ENCODE data around the gene EPC2. TPM values are rescaled to one million over a fixed set of nuclear protein-coding genes. Genes with fewer than 3 reads are reported as not detected.

EPC2 gene
- total and polyA plus RNA-seq, 2 experiments from 2014 or later, result 6.3 to 27.0 TPM

DNA sequence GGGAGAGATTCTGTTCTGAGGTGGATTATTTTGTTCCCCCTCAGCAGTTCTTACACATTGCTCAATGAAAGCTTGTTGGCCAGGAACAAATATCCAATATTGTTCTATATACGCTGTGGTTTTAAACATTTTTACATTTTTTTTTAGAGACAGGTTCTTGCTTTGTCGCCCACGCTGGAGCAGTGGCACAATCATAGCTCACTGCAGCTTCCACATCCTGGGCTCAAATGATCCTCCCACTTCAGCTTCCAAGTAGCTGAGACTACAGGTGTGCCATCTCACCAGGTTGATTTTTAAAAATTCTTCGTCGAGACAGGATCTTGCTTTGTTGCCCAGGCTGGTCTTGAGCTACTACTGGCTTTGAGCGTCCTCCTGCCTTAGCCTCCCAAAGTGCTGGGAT lies 171.6 kb downstream of the EPC2 start:
- no peaks in the 10 kb centered on the region for H3K79me2 ChIP-seq (replicated peaks; ENCODE audit: insufficient read depth)
- H4K20me1 ChIP-seq (replicated peaks; ENCODE audit: insufficient read depth), result no peaks in the 10 kb centered on the region
- H3F3A ChIP-seq (replicated peaks; ENCODE audit: low read depth), result no peaks in the 10 kb centered on the region
- Mint-ChIP-seq H3K9me3 (no peaks in the 10 kb centered on the region; the same call in 2 of the 3 replicates), H3K4me3 (no peak overlapping the region), H3K27ac (no peak overlapping the region), H3K4me1 (peaks cover 47% of the 10 kb centered on the region), H3K27me3 (ENCODE audit: insufficient read depth, low read depth, poor library complexity) (peaks cover 14% of the 10 kb centered on the region), H3K36me3 (ENCODE audit: low read depth) (no peaks in the 10 kb centered on the region; the same call in 2 of the 3 replicates)
- TF ChIP-seq EZH2phosphoT487 (IDR thresholded peaks at IDR 0.05; ENCODE audit: unreplicated experiment), result no peak
- no peak for TF ChIP-seq ZNF331 (CRISPR knock-in tag; IDR thresholded peaks at IDR 0.05; ENCODE audit: low read depth)
- TF ChIP-seq CREB1 (CRISPR knock-in tag; IDR thresholded peaks at IDR 0.05; ENCODE audit: low read depth), result no peak
- TF ChIP-seq EZH2 (IDR thresholded peaks at IDR 0.05; ENCODE audit: low read depth, unreplicated experiment), result no peak
- TF ChIP-seq NANOG (IDR thresholded peaks at IDR 0.05; ENCODE audit: borderline replicate concordance), result no peak
- TF ChIP-seq, protein P1, sequence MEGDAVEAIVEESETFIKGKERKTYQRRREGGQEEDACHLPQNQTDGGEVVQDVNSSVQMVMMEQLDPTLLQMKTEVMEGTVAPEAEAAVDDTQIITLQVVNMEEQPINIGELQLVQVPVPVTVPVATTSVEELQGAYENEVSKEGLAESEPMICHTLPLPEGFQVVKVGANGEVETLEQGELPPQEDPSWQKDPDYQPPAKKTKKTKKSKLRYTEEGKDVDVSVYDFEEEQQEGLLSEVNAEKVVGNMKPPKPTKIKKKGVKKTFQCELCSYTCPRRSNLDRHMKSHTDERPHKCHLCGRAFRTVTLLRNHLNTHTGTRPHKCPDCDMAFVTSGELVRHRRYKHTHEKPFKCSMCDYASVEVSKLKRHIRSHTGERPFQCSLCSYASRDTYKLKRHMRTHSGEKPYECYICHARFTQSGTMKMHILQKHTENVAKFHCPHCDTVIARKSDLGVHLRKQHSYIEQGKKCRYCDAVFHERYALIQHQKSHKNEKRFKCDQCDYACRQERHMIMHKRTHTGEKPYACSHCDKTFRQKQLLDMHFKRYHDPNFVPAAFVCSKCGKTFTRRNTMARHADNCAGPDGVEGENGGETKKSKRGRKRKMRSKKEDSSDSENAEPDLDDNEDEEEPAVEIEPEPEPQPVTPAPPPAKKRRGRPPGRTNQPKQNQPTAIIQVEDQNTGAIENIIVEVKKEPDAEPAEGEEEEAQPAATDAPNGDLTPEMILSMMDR (conservative IDR thresholded peaks at IDR 0.05; ENCODE audit: low read depth in 2 of 2), result no peak
- peaks cover 44% of the 10 kb centered on the region for H3K4me1 ChIP-seq (ENCODE audit: insufficient read depth)
- H3K4me3 ChIP-seq, result no peak overlapping the region
- DNase-seq (ENCODE audit: low spot score), result no peak
- H3K27ac ChIP-seq (ENCODE audit: low read depth), result no peak overlapping the region
- no peak for ATAC-seq
- 0 out of 2 replicates have a peak overlapping the region, but pooled peaks have one; percentile 23 for H2AFZ ChIP-seq
- no peak overlapping the region for H3K4me2 ChIP-seq
- H3K9me2 ChIP-seq (ENCODE audit: insufficient read depth), result no peaks in the 10 kb centered on the region
- no peaks in the 10 kb centered on the region for H3K36me3 ChIP-seq (ENCODE audit: insufficient read depth)
- no peaks in the 10 kb centered on the region for H3K27me3 ChIP-seq (ENCODE audit: insufficient read depth)

DNA sequence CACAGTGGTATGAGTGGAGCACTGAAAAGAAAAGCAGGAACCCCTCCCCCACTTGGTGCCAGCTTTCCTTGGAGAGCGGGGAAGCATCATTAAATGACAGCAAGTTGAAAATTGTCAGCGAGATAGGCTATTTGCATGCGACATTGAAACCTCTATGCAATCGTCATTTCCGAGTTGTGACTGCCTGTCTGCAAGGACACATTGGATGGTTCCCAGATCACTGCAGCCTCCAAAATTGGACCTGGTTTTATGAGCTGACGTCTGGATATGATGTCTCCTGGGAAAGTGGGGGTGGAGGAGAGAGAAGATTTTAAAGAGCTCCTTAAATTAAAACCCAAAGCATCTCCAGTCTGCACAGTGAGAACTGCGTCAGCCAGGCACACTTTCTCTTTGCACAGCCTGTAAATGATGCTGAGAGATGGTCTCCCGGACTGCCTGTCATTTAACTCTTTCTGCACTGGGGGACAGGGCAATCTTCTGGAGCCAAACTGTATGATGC lies 172.7 kb downstream of the EPC2 start:
- Mint-ChIP-seq H3K4me1 (peaks cover 47% of the 10 kb centered on the region), H3K27ac (peak overlapping the region; percentile 49; the same call in 1 of the 2 replicates), H3K4me3 (no peak overlapping the region; the same call in 2 of the 3 replicates), H3K9me3 (no peaks in the 10 kb centered on the region; the same call in 2 of the 3 replicates), H3K27me3 (ENCODE audit: insufficient read depth, low read depth, poor library complexity) (peaks cover 8% of the 10 kb centered on the region), H3K36me3 (ENCODE audit: low read depth) (no peaks in the 10 kb centered on the region; the same call in 2 of the 3 replicates)
- ATAC-seq (no peak), DNase-seq (ENCODE audit: low spot score) (no peak)
- no peaks in the 10 kb centered on the region for H4K20me1 ChIP-seq (replicated peaks; ENCODE audit: insufficient read depth)
- H3K9me2 ChIP-seq (ENCODE audit: insufficient read depth), result no peaks in the 10 kb centered on the region
- no peaks in the 10 kb centered on the region for H3K27me3 ChIP-seq (ENCODE audit: insufficient read depth)
- H3K4me1 ChIP-seq (ENCODE audit: insufficient read depth), result peaks cover 44% of the 10 kb centered on the region
- no peak overlapping the region for H3K27ac ChIP-seq (ENCODE audit: low read depth)
- H3K79me2 ChIP-seq (replicated peaks; ENCODE audit: insufficient read depth), result no peaks in the 10 kb centered on the region
- no peak overlapping the region for H3K4me3 ChIP-seq
- H2AFZ ChIP-seq, result peak overlapping the region; percentile 44; the same call in 1 of the 2 replicates
- 0 out of 2 replicates have a peak overlapping the region, but pooled peaks have one; percentile 11 for H3K4me2 ChIP-seq
- H3F3A ChIP-seq (replicated peaks; ENCODE audit: low read depth), result no peaks in the 10 kb centered on the region
- TF ChIP-seq NANOG (IDR thresholded peaks at IDR 0.05; ENCODE audit: borderline replicate concordance), result no peak
- no peak for TF ChIP-seq EZH2phosphoT487 (IDR thresholded peaks at IDR 0.05; ENCODE audit: unreplicated experiment)
- TF ChIP-seq STAT1 (IDR thresholded peaks at IDR 0.05; ENCODE audit: unreplicated experiment), result no peak
- TF ChIP-seq ZNF331 (CRISPR knock-in tag; IDR thresholded peaks at IDR 0.05; ENCODE audit: low read depth), result no peak
- H3K36me3 ChIP-seq (ENCODE audit: insufficient read depth), result no peaks in the 10 kb centered on the region

Data from GM23338 (cell line).